GM10266 (cell line): ENCODE measurements around the gene MIDN.

ENCODE experiments used
- DNase-seq: peaks from one replicate; pipeline ENCODE4 v3.0.0; 2012; ENCODE audit errors: extremely low spot score
- CTCF ChIP-seq: IDR thresholded peaks from 2 replicates; pipeline ENCODE4 v1.5.1; 2012; ENCODE audit warnings: mild to moderate bottlenecking, low read depth; ENCODE audit not compliant: control insufficient read depth, insufficient read depth; ENCODE audit errors: missing control alignments

The MIDN gene

GRCh38 chr19:1259876-1260748, 11.7 kb downstream of the MIDN start:
- DNase-seq: no peak
- TF ChIP-seq CTCF: no peak

GRCh38 chr19:1260749-1261537, 12.6 kb downstream of the MIDN start:
- peak; percentile 98 for DNase-seq

GRCh38 chr19:1261538-1261797, 13.1 kb downstream of the MIDN start:
- no peak for DNase-seq

More at GRCh38 chr19:1260749-1261537, 12.6 kb downstream of the MIDN start:
- TF ChIP-seq CTCF: no peak

GRCh38 chr19:1261798-1262622, 13.6 kb downstream of the MIDN start:
- no peak for DNase-seq

More at GRCh38 chr19:1261538-1261797, 13.1 kb downstream of the MIDN start:
- no peak for TF ChIP-seq CTCF

GRCh38 chr19:1262623-1263123, 14.3 kb downstream of the MIDN start:
- no peak for TF ChIP-seq CTCF
- no peak for DNase-seq

More at GRCh38 chr19:1261798-1262622, 13.6 kb downstream of the MIDN start:
- no peak for TF ChIP-seq CTCF

GRCh38 chr19:1263188-1263587, 14.8 kb downstream of the MIDN start:
- TF ChIP-seq CTCF: no peak

More at GRCh38 chr19:1263188-1263587, 14.8 kb downstream of the MIDN start:
- DNase-seq: no peak
